ENCODE measurements around the gene NFKBIE.
"Not testable (repeated sequence)": the region's sequence is repeated elsewhere in the genome, so short reads cannot be mapped to it uniquely, and the experiment has no call there.

NFKBIE gene

DNA sequence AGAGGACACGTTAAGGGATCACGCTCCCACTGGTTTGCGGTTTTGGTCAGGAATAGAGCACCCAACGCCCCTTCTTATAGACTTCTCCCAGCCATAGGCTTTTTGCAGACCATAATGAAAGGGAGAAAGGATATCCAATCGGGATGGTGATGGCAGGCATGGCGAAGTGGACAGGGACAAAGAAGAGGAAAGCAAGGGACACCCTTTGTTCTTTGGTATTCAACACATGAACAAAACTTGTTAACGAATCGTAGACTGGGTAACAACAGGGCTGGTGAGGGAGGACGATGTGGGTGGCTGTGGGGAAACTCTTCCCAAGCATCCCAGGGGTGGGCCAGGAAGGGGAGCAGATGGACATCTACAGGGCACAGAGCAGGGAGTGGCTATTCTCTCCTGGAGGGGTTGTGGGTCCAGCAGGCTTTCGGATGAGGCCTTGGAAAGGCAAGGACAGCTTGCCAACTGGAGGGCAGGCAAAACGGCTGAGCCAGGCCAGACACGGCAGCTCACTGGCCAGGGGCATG is 19.9 kb downstream of the NFKBIE start:
- no peak for DNase-seq (ENCODE audit: low spot score in 2 of 2)
- in situ Hi-C loops (cut with MboI; ENCODE audit: low sequenced_read_pairs): loop anchor here (10.0 kb wide), 1 partner anchor 471 kb away; the partner anchor contains the start of gene VEGFA

DNA sequence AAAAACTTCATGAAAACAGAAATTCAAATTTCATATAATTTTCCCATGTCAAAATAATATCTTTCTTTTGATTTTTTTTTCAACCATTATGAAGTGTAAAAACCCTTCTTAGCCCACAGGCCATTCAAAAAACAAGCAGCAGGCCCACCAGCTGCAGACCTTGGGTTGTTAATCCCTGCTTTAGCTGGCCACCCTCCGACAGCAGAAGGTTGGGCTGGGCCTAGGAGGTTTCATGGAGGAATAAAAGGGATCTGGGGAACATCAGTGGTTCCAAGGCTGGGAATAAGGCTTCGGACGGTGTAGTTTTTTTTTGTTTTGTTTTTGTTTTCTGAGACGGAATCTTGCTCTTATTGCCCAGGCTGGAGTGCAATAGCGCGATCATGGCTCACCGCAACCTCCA is 22.0 kb downstream of the NFKBIE start:
- Histone ChIP-seq H3K27me3 (ENCODE audit: low read depth) (no peaks in the 10 kb centered on the region), H3K36me3 (replicated peaks) (peaks cover 14% of the 10 kb centered on the region), H3K4me1 (peaks cover 7% of the 10 kb centered on the region), H3K9me3 (no peaks in the 10 kb centered on the region), H3K4me3 (no peak overlapping the region)
- in situ Hi-C loops (cut with MboI; ENCODE audit: low sequenced_read_pairs): loop anchor here (10.0 kb wide), 1 partner anchor 469 kb away; the partner anchor contains the start of gene VEGFA
- DNase-seq (ENCODE audit: low spot score in 2 of 2): no peak

More for the DNA sequence above, 19.9 kb downstream of the NFKBIE start:
- H3K4me1 ChIP-seq: peaks cover 18% of the 10 kb centered on the region
- no peaks in the 10 kb centered on the region for H3K27me3 ChIP-seq (ENCODE audit: low read depth)
- no peaks in the 10 kb centered on the region for H3K9me3 ChIP-seq
- peak overlapping the region; percentile 90 for H3K4me3 ChIP-seq
- peaks cover 35% of the 10 kb centered on the region for H3K36me3 ChIP-seq (replicated peaks)

DNA sequence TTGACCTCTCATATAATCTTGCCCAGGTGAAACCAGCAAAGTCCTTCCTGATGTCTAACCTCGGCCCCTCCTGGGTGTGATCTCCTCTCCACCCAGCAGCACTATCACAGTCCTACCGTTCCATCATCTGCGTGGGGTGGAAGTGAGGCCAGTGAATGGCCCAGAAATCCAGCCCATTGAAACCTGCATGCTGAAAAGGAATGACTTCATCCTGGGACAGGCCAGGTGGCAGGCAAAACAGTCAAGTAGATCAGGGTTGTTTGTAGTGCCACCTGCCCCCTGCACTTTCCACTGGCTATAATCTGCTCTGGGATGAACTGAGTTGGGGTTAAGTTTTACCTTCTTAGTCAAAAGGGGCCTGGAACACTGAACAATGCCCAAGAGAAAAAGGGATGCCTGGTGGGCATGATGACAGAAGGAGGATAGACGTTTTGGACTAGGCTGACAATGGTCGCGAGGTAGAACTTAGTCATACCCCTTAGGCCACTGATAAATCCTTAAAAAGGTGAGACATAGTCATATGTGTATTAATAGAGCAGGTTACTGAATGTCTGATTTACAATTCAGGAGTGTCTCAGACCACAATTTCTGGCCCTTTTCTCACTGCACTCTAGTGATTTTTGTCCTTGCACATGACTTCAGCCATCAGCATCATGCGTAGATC is 26.5 kb downstream of the NFKBIE start:
- Histone ChIP-seq H3K36me3 (replicated peaks) (peaks cover 17% of the 10 kb centered on the region), H3K9me3 (no peaks in the 10 kb centered on the region), H3K4me1 (peaks cover 6% of the 10 kb centered on the region), H3K27me3 (ENCODE audit: low read depth) (no peaks in the 10 kb centered on the region), H3K4me3 (no peak overlapping the region)
- in situ Hi-C loops (cut with MboI; ENCODE audit: low sequenced_read_pairs): loop anchor here (5.0 kb wide), 1 partner anchor 67 kb away; no protein-coding TSS in a partner anchor
- no peak for DNase-seq (ENCODE audit: low spot score in 2 of 2)

DNA sequence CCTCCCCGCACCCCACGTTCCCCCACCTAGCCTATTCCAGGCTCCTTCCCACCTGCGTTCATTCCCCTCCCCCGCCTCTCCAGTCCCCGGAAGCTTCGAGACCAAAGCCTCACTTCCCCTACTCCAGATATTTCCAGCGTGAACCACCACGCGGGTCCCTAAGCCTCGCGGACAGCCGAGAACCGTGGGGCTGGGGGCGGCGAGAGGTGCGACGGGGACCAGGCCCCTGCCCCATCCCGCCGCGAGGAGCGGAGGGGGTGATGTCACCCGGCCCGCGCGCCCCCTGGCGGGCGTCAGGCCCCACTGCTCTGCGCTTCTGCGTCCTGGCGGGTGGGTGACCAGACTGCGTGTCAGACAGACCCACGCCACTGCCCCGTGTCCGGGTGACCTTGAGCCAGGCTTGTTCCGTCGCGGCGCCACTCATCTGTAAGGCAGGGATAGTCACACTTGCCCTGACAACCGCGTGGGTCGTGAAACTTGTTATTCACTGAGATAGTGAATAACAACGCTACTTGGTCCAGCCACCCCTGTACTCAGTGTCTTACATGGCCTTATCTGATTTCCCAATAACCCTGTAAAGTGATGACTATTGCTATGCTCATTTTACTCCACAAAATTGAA is 27.4 kb downstream of the NFKBIE start:
- no peaks in the 10 kb centered on the region for H3K27me3 ChIP-seq (ENCODE audit: low read depth)
- H3K9me3 ChIP-seq: no peaks in the 10 kb centered on the region
- H3K4me1 ChIP-seq: peaks cover 6% of the 10 kb centered on the region
- peaks cover 25% of the 10 kb centered on the region for H3K36me3 ChIP-seq (replicated peaks)
- in situ Hi-C loops (cut with MboI; ENCODE audit: low sequenced_read_pairs): loop anchor here (5.0 kb wide), 1 partner anchor 66 kb away; no protein-coding TSS in a partner anchor
- H3K4me3 ChIP-seq: peak overlapping the region; percentile 25
- peak in 1 of 2 experiments; percentile 82 for DNase-seq (ENCODE audit: low spot score in 2 of 2)

DNA sequence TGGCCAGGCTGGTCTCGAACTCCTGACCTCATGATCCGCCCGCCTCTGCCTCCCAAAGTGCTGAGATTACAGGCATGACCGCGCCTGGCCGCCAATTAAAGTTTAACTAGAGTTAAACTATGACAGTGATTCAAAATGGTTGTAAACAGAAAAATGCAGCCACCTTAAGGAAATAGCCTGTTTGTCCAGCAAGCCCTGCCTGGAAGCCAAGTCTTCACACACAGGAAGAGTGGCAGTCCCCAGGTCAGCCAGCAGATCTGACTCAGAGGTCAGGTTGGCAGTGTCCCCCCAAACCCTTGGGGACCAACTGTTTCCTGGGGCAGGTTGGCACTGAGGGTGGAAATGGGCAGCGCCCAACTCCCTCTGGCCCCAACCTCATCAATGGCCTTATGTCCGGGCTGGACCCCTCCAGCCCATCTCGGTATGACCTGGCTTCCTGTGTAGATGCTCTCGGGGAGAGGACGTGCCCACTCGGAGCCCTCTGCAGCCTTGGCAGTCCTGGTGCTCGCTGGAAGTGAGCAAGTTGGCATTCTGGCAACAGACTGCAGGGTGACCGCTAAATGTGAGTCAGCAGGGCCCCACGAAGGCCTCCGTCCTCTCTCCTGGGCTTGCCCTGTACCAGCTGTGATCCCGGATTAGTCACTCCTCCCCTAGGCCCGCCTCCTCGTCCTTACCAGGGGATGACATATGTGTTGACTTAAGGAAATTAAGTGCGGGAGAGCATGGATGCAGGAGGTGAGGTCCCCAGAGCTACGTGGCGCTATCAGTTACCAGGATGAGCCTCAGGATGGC is 28.1 kb downstream of the NFKBIE start:
- Histone ChIP-seq H3K4me1 (peaks cover 6% of the 10 kb centered on the region), H3K4me3 (peak overlapping the region; percentile 25), H3K9me3 (no peaks in the 10 kb centered on the region), H3K27me3 (ENCODE audit: low read depth) (no peaks in the 10 kb centered on the region), H3K36me3 (replicated peaks) (peaks cover 31% of the 10 kb centered on the region)
- in situ Hi-C loops (cut with MboI; ENCODE audit: low sequenced_read_pairs): loop anchor here (5.0 kb wide), 1 partner anchor 65 kb away; no protein-coding TSS in a partner anchor
- peak in 1 of 2 experiments; percentile 78 for DNase-seq (ENCODE audit: low spot score in 2 of 2)

DNA sequence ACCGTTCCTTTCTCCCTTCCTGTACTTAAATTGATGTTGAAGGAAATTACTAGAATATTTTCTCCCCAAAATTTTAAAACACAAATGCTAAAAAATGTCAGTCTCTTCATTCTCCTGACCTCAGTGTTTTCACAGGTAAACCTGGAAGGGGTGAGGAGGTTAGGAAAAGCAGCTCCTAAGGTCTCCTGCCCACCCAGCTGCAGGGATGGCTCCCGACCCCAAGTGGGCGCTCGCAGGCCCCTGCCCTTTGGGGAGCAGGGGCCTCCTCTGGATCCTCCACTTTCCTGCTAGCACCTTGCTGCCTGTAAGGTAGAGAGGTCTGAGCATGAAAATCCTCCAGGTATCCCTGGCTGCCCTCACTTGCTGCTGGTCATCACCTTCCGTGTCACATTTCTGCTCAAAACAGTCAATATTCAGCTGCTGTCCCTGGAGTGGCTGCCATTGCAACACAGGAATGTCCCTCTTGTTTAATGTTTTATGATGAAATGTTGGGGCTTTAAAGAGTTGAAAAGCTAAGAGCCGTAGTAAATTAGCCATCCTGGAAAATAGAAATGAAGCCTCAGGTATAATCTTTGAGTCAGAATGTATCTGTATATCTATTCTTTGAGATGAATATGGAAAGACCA is 29.3 kb downstream of the NFKBIE start:
- no peak for DNase-seq (ENCODE audit: low spot score in 2 of 2)
- in situ Hi-C loops (cut with MboI; ENCODE audit: low sequenced_read_pairs): loop anchor here (5.0 kb wide), 1 partner anchor 64 kb away; no protein-coding TSS in a partner anchor
- H3K9me3 ChIP-seq: no peaks in the 10 kb centered on the region
- no peak overlapping the region for H3K4me3 ChIP-seq
- H3K4me1 ChIP-seq: peaks cover 6% of the 10 kb centered on the region
- H3K36me3 ChIP-seq (replicated peaks): peaks cover 43% of the 10 kb centered on the region
- no peaks in the 10 kb centered on the region for H3K27me3 ChIP-seq (ENCODE audit: low read depth)

DNA sequence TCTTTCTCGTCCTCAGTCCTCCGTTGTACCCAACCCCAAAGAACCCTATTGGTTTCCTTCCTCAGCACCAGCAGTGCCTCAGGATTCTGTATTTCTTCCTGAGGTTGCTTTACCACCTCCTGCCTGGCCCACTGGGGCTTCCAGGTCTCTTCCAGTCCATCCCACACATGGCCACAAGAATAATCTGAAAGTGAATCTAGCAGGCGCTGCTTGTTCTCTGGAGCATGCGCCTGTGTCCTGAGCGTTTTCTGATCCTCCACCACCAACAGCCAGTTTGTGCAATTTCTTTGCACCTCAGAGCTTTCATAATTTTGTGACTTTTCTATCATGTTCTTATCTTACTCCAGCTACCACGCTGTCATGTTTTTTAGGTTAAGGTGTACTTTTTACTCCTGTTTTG is 30.1 kb downstream of the NFKBIE start:
- Histone ChIP-seq H3K36me3 (replicated peaks) (peaks cover 48% of the 10 kb centered on the region), H3K9me3 (no peaks in the 10 kb centered on the region), H3K4me1 (peaks cover 6% of the 10 kb centered on the region), H3K27me3 (ENCODE audit: low read depth) (no peaks in the 10 kb centered on the region), H3K4me3 (no peak overlapping the region)
- no peak for DNase-seq (ENCODE audit: low spot score in 2 of 2)
- in situ Hi-C loops (cut with MboI; ENCODE audit: low sequenced_read_pairs): loop anchor here (5.0 kb wide), 1 partner anchor 63 kb away; no protein-coding TSS in a partner anchor

DNA sequence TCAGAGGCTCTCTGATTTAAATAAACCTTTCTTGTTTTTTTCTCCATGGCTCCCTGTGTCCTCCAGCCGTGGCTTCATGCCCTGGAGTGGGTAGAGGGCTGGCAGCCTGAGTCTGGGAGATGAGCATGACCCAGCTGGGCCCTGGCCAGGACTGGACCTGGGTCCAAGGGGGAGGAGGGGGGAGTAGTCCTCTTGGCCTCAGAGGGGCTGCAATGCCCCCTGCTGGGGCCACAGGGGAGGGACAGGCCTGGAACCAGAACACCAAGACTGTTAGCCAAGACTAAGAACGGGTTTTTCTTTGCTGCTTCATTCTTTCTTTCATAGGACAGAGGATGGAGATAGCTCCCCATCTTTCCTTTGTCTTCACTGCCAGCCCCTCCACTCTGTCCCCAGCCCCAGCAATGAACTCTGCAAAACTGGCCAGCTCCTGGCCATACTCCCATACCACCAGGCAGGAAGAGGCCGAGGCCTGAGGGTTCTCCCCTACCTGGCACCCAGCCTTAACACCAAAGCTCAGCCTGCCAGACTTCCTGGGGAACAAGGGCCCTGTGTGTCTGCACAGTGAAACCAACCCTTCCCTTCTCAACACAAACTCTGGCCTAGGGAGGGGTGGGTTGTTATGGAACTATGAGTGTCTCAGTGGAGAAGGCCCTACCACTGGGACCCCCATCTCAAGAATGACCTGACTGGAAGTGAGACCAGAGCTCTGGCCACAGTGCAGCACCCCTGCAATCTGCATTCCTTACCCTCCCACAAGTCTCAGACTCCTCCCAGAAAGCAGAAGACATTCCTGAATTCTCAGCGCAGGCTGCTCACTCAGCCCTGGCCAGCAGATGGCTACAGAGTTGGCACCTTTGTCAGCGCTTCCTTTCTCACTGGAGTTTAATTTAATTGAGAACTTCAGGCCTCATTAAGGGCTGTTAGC is 31.0 kb downstream of the NFKBIE start:
- Histone ChIP-seq H3K4me3 (no peak overlapping the region), H3K4me1 (peaks cover 6% of the 10 kb centered on the region), H3K9me3 (no peaks in the 10 kb centered on the region), H3K27me3 (ENCODE audit: low read depth) (no peaks in the 10 kb centered on the region), H3K36me3 (replicated peaks) (peaks cover 57% of the 10 kb centered on the region)
- in situ Hi-C loops (cut with MboI; ENCODE audit: low sequenced_read_pairs): loop anchor here (5.0 kb wide), 1 partner anchor 62 kb away; no protein-coding TSS in a partner anchor
- DNase-seq (ENCODE audit: low spot score in 2 of 2): peak in 1 of 2 experiments; percentile 60

DNA sequence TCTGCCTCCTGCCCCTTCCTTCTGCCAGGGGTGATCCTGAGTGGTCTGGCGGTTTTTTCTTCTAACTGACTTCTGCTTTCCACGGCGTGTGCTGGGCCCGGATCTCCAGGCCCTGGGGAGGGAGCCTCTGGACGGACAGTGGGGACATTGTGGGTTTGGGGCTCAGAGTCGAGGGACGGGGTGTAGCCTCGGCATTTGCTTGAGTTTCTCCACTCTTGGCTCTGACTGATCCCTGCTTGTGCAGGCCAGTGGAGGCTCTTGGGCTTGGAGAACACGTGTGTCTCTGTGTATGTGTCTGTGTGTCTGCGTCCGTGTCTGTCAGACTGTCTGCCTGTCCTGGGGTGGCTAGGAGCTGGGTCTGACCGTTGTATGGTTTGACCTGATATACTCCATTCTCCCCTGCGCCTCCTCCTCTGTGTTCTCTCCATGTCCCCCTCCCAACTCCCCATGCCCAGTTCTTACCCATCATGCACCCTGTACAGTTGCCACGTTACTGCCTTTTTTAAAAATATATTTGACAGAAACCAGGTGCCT is 31.7 kb downstream of the NFKBIE start:
- Histone ChIP-seq H3K9me3 (no peaks in the 10 kb centered on the region), H3K4me3 (no peak overlapping the region), H3K27me3 (ENCODE audit: low read depth) (no peaks in the 10 kb centered on the region), H3K36me3 (replicated peaks) (peaks cover 64% of the 10 kb centered on the region), H3K4me1 (peaks cover 6% of the 10 kb centered on the region)
- DNase-seq (ENCODE audit: low spot score in 2 of 2): no peak
- in situ Hi-C loops (cut with MboI; ENCODE audit: low sequenced_read_pairs): no loop called here

DNA sequence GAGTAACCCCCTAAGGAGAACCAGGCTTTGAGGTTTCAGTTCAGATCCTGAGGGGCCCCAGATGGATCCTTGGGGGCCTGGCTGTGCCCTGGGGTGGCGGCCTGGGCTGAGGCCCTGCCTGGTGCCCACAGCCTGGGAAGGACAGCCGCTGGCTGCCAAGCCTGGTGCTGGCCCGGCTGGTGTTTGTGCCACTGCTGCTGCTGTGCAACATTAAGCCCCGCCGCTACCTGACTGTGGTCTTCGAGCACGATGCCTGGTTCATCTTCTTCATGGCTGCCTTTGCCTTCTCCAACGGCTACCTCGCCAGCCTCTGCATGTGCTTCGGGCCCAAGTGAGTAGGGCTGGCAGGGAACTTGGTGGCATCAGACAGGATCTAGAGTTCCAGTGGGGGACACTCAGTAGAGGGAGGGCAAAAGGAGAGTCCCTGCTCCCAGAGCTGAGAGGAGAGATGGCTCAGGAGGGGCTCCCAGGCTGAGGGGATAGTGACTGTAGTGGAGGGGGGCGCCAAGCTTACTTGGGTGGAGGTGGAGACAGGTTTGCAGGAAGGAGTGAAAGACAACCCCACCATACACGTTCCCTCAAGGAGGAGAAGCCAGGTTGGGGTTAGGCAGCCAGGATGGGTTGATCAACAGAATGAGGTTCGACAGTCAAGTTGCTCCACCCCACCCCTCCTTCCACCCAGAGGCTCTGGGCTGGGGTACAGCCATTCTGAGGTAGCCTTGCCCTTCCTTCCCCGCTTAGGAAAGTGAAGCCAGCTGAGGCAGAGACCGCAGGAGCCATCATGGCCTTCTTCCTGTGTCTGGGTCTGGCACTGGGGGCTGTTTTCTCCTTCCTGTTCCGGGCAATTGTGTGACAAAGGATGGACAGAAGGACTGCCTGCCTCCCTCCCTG is 32.4 kb downstream of the NFKBIE start:
- Histone ChIP-seq H3K9me3 (no peaks in the 10 kb centered on the region), H3K27me3 (ENCODE audit: low read depth) (no peaks in the 10 kb centered on the region), H3K4me1 (peaks cover 6% of the 10 kb centered on the region), H3K36me3 (replicated peaks) (peaks cover 70% of the 10 kb centered on the region), H3K4me3 (no peak overlapping the region)
- in situ Hi-C loops (cut with MboI; ENCODE audit: low sequenced_read_pairs): no loop called here
- no peak for DNase-seq (ENCODE audit: low spot score in 2 of 2)

DNA sequence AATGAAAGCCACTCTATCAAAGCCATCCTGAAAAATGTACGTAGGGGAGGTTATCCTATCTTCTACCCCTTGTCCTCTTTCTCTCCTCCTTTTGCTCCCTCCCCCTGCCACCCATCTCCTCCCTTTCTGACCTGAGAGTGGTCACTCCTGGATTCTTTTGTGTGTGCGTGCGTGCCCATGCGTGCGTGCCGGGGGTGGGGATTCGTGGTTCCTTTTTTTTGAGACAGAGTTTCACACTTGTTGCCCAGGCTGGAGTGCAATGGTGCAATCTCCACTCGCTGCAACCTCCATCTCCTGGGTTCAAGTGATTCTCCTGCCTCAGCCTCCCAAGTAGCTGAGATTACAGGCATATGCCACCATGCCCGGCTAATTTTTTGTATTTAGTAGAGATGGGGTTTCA is 33.9 kb downstream of the NFKBIE start:
- H3K4me1 ChIP-seq; H3K27me3 ChIP-seq (ENCODE audit: low read depth); DNase-seq (ENCODE audit: low spot score in 2 of 2); H3K4me3 ChIP-seq; in situ Hi-C loops (cut with MboI; ENCODE audit: low sequenced_read_pairs); H3K9me3 ChIP-seq: not testable (repeated sequence)
- peaks cover 75% of the 10 kb centered on the region for H3K36me3 ChIP-seq (replicated peaks)
